ENCODE measurements around the gene SNX4.

Gene SNX4

GRCh38 chr3:125403789-125404188 is 116.2 kb downstream of the SNX4 start:
- peak; percentile 64 for DNase-seq (ENCODE audit: low spot score)

DNA sequence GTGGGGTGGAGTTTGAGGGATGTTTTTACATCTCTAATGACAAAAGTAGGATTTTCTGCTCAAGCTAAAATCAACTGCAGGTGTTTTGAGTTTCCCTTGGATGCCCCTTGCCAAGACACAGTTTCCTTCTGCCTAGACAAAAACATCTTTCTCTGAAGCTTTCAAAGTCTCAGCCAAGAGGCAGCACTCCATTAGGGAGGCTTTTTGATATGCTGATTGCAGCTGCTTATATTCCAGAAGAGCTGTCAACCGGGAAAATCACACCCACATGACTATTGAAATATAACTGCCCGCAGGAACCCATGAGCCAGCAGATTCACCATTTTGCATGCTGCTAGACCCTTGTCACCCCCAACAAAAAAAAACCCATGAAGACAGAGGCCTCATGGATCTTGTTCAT is 117.4 kb downstream of the SNX4 start:
- DNase-seq (ENCODE audit: low spot score) = no peak

GRCh38 chr3:125401402-125401801 is 118.6 kb downstream of the SNX4 start:
- peak; percentile 69 for DNase-seq (ENCODE audit: low spot score)

DNA sequence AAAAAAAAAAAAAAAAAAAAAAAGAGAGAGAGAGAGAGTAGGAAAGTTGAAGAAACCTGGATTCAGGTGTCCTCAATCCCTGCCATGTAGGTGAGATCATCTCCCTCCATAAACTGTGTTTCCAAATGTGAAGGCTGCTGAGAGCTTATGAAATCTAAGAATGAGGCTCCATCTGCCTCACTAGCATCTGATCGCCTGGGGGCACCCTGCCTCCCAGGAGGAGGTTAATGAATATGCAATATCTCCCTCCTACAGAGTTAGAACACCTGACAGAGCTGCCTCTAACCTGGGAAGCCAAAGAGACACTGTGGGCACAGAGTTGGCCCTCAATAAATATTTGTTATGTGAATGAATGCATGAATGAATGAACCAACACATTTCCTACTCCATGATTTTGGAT is 121.0 kb downstream of the SNX4 start:
- DNase-seq (ENCODE audit: low spot score) = no peak
